GM12873 (cell line): ENCODE results near the gene GRK1.

Experiments
- TF ChIP-seq, protein P1 (sequence below): IDR thresholded peaks from 2 replicates; pipeline ENCODE4 v1.5.1; 2012; ENCODE audit warnings: low read depth, mild to moderate bottlenecking, moderate library complexity, low read length, control low read depth; ENCODE audit not compliant: insufficient read depth; ENCODE audit errors: missing control alignments

Gene GRK1

DNA sequence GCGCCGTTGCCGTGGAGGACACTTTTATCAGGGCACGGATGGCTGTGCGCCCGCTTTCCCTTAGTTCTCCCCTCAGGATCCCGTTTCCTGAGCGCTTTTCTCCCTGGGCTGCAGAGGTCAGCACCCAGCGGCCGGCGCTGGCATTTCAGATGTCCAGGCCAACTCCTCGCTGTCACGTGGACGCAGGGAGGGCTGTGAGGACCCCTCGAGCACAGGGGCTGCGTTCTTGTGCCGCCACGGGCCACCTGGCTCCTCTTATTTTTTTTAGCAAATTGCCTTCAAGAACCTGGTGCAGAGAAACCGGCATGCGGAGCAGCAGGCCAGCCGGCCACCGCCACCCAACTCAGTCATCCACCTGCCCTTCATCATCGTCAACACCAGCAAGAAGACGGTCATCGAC, 31.3 kb upstream of the GRK1 start:
- TF ChIP-seq, protein P1, sequence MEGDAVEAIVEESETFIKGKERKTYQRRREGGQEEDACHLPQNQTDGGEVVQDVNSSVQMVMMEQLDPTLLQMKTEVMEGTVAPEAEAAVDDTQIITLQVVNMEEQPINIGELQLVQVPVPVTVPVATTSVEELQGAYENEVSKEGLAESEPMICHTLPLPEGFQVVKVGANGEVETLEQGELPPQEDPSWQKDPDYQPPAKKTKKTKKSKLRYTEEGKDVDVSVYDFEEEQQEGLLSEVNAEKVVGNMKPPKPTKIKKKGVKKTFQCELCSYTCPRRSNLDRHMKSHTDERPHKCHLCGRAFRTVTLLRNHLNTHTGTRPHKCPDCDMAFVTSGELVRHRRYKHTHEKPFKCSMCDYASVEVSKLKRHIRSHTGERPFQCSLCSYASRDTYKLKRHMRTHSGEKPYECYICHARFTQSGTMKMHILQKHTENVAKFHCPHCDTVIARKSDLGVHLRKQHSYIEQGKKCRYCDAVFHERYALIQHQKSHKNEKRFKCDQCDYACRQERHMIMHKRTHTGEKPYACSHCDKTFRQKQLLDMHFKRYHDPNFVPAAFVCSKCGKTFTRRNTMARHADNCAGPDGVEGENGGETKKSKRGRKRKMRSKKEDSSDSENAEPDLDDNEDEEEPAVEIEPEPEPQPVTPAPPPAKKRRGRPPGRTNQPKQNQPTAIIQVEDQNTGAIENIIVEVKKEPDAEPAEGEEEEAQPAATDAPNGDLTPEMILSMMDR: no peak

DNA sequence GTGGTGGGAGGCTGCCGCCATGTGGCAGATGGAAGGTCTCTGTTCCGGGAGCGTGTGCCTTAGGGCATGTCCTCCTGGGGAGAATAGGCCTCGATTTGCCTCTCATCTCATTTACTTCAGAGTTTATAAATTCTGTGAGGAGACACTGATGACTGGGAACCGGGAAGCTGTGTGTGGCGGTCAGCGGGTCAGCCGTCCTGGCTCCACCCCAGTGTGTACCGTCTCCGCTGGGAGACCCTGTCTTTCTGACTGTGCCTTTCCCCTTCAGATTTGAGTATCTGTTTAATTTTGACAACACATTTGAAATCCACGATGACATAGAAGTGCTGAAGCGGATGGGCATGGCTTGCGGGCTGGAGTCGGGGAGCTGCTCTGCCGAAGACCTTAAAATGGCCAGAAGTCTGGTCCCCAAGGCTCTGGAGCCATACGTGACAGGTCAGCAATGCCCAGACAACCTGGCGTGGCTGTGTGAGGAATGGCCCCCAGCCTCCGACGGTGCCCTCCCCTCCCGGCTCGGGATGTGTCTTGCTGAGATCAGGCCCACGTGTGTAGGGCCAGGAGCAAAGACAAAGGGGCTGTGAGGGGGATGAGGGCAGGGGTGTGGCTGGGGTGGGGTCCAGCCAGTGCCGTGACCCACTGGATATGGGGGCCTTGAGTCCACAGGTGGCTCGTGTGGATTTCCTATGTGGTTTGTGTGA, 30.6 kb upstream of the GRK1 start:
- TF ChIP-seq, protein P1: no peak

DNA sequence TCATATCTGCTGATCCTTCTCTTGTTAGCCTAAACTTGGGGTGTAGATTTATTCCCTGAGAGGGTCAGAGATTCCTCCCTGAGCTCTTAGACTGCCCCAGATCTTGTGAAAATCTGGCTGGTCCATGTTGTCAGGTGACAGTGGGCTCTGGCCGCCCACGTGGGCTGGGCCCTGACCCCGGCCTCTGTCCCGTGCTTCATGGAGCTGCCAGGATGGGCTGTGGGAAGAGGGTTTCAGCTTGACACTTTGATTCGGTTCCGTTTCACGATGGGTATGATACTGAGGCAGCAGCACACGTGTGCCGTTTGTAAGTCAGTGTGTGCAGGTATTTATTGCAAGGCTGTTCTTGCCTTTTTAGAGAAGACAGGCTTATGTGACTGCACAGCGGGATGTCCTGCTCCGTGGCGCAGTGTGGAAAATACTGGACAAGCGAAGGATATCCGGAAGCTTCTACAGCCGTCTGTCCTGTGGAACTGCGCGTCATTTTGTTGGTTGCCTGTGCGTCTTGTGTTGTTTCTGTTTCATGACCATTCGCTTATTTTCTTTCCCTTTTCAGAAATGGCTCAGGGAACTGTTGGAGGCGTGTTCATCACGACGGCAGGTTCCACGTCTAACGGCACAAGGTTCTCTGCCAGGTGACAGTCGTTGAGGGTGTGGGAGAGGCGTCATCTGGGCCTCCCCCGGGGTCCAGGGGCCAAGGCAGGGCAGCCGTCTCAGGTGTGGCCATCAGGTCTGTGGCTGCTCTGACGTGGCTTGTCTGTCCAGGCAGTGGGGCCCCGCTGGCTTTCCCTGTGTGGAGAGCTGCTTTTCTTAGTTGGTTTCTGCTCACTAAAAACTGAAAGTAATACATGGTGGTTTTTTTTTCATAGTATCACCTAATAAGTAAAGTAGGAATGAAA, 29.5 kb upstream of the GRK1 start:
- TF ChIP-seq, protein P1: no peak

DNA sequence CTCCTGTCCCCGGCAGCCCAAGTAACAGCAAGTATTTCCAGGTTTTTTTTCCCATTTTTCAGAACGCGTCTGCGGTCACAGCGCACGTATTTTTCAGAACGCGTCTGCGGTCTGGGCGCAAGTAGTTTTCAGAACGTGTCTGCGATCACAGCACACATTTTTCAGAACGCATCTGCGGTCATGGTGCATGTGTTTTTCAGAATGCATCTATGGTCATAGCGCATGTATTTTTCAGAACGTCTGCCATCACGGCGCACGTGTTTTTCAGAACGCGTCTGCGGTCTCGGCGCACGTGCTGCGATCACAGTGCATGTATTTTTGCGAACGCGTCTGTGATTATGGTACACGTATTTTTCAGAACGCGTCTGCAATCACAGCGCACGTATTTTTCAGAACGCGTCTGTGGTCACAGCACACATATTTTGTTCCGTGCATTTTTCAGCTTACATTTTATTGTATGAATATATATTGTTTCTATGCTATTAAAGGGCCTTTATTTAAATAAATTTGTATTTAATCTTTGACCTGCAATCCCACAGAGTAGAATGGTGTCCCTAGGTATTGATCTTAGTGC, 28.8 kb upstream of the GRK1 start:
- TF ChIP-seq, protein P1: no peak

DNA sequence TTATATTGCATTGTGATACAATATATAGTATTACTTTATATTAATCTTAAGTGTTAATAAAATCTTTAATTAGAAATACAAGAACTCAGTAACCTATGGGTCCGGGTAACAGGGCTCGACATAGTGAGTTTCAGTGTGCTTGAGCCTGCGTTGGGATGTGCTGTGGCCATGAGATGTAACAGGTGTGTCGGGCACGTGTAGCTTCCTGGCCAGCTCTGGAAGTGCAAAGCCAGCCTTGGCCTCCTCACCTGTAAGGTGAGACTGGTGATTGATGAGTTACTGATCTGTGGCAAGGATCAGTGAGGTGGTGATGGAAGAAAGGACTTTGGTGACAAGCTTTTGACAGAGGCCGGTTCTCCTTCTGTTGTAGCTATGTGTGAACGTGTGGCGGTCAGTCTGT, 28.2 kb upstream of the GRK1 start:
- TF ChIP-seq, protein P1: no peak

DNA sequence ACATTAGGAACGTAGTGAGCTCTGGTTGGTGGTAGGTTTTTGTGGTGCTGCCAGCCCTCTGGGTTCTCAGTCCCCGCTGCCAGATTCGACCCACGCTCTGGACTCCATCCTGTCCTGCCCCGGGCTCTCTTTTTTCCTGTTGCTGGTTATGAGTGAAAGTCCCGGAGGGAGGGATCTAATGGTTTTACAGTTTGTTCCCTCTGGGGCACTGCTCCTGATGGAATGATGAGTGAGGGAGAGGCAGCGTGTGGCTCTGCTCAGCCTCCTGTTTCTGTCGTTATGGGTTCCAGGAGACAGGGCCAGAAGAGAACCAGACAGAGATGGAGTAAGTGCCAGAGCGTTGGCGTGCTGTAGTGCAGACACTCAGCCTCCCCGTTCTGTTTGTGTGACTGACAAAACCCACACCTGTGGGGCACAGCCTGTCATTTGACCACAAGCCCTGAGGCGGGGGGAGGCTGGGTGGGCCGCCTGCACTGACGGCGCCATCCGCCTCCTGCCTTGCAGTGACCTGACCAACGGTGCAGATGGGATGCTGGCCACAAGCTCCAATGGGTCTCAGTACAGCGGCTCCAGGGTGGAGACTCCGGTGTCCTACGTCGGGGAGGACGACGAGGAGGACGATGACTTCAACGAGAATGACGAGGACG, 27.3 kb upstream of the GRK1 start:
- TF ChIP-seq, protein P1: no peak

DNA sequence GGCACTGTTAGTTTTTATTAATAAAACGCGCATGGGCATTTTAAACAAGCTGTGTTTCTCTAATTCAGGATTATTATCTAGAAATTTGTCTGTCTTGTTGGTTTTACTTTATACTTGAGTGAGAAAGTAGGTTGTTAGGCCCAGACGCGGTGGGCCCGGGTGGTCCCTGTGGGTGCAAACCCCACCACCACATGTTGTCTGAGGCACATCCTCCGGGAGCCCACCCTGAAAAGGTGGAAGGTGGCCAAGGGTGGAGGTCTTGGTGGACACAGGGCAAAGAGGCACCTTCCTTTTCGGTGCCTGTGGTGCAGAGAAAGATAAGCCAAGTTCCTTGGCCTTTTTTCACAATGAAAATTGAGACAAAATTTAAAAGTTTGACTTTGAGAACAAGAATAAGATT, 25.6 kb upstream of the GRK1 start:
- TF ChIP-seq, protein P1: no peak
